Right atrium auricular region (tissue), 2 donors: ENCODE results near the gene DDA1. TPM values are rescaled to one million over a fixed set of nuclear protein-coding genes. Genes with fewer than 3 reads are reported as not detected.

Experiments
- DNase-seq: peaks from one replicate; pipeline ENCODE4 v3.0.0-alpha.2; 2019; ENCODE audit warnings: low spot score
- H3K27ac ChIP-seq, 2 donors: fragments of 200-600 bp; sonication (generic); 1 replicate in 1 of 2; 2 replicates in 1 of 2; pipeline ENCODE4 v1.5.1; 2016 to 2019
- H3K27me3 ChIP-seq, 2 donors: fragments of 200-600 bp; sonication (generic); one replicate each; pipeline versions ENCODE4 v1.5.1 to v1.6.0; 2017 to 2019
- H3K36me3 ChIP-seq: fragments of 200-600 bp; sonication (generic); one replicate; pipeline ENCODE4 v1.5.1; 2016
- H3K4me1 ChIP-seq, 2 donors: fragments of 200-600 bp; sonication (generic); one replicate each; pipeline versions ENCODE4 v1.5.1 to v1.6.0; 2017 to 2019
- H3K4me3 ChIP-seq, 2 donors: fragments of 200-600 bp; sonication (generic); 1 replicate in 1 of 2; 2 replicates in 1 of 2; pipeline ENCODE4 v1.5.1; 2017 to 2019; ENCODE audit warnings: mild to moderate bottlenecking in 1 of 2, moderate library complexity in 1 of 2
- H3K9me3 ChIP-seq, 2 donors: fragments of 200-600 bp; sonication (generic); one replicate each; pipeline ENCODE4 v1.5.1; 2019
- total RNA-seq, 2 donors: library from RNA; depleted of rRNA; stranded (reverse); fragments of >200 nt; gene quantifications; one replicate each; pipeline ENCODE4 v1.1.0, GENCODE V29; 2016
- TF ChIP-seq, protein P1 (sequence below), 2 donors: fragments of 200-600 bp; sonication (generic); IDR thresholded peaks; one replicate each; pipeline ENCODE4 v1.5.1; 2019; ENCODE audit warnings: antibody characterized with exemption in 2 of 2

The DDA1 gene
- total RNA-seq, 2 donors from 2014 or later, result 22.2 to 40.1 TPM

DNA sequence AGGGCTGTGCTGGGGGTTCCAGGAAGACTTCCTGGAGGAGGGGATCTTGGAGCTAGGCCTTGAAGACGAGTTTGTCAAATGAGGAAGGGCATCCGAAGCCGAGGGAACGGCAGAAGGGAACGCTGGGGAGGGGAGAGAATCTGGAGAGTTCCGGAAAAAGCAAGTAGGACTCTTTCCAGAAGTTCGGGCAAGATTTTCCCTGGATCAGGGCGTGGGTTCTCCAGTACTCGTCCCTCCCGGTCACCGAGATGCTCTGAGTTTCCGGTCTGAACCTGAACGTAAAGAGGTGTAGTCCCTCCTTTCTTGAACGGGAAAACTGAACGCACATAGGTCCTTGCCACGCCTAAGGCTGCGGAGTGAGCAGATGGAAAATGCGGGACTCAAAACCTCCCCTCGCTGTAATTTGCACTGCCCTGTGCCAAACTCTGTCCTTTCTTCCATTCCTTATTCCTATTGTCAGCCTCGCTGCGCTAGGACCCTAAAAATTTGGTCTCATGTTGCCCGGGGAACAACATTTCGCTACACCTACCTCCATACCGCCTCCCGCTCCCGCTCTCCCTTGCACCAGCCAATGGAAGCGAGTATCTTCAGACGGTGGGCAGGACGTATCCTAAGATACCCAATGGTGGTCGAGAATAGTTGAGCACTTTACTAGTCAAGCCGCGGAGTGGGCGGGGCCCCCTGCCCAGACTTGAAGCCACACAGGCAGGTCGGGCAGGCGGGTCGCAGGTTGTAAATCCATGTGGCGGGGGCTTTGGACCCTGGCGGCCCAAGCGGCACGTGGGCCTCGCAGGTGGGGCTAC lies 27.7 kb downstream of the DDA1 start, which contains the start of gene GTPBP3:
GTPBP3 (plus strand) TSS at position 682 of the 803 bp plus-strand sequence; CDS start at position 741, 59 bp downstream.
- Histone ChIP-seq H3K4me1 (peaks cover 0 to 41% of the 10 kb centered on the region in 2 donors), H3K36me3 (no peaks in the 10 kb centered on the region), H3K27me3 (no peaks in the 10 kb centered on the region), H3K27ac (peak within 1 kb of the TSS; percentile 92 to 93), H3K4me3 (peak within 1 kb of the TSS; percentile 73 to 81), H3K9me3 (no peaks in the 10 kb centered on the region)
- DNase-seq, result peak; percentile 99
- TF ChIP-seq, protein P1, sequence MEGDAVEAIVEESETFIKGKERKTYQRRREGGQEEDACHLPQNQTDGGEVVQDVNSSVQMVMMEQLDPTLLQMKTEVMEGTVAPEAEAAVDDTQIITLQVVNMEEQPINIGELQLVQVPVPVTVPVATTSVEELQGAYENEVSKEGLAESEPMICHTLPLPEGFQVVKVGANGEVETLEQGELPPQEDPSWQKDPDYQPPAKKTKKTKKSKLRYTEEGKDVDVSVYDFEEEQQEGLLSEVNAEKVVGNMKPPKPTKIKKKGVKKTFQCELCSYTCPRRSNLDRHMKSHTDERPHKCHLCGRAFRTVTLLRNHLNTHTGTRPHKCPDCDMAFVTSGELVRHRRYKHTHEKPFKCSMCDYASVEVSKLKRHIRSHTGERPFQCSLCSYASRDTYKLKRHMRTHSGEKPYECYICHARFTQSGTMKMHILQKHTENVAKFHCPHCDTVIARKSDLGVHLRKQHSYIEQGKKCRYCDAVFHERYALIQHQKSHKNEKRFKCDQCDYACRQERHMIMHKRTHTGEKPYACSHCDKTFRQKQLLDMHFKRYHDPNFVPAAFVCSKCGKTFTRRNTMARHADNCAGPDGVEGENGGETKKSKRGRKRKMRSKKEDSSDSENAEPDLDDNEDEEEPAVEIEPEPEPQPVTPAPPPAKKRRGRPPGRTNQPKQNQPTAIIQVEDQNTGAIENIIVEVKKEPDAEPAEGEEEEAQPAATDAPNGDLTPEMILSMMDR (IDR thresholded peaks at IDR 0.05), result no peak

DNA sequence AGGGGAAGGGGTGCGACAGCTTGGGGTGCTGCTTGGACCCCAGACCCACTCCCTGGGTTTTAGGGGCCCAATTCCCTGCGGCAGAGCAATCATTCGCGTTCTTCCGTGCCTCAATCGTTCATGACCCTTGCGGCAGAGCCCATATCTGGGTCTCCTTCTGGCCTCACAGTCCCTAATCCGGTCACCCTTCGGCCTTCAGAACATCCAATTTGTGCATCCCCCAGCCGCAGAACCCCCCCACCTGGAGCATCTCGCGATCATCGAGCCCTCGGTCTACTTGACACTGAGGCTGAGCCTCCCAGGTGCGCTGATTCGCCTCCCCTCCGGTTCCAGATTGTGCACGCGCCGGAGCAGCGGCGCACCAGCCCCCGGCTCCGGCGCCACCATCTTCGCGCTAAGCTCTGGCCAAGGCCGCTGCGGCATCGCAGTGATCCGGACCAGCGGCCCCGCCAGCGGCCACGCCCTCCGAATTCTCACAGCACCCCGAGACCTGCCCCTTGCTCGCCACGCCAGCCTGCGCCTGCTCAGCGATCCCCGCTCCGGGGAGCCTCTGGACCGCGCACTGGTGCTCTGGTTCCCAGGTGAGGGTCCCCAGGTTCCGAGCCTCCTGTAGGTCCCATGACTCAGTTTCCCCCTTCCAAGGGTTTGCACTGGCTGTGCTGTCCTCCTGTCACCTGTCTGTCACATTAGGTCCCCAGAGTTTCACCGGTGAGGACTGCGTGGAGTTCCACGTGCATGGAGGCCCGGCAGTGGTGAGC lies 28.5 kb downstream of the DDA1 start:
- H3K36me3 ChIP-seq, result no peaks in the 10 kb centered on the region
- DNase-seq, result no peak
- H3K27me3 ChIP-seq, result no peaks in the 10 kb centered on the region
- no peaks in the 10 kb centered on the region for H3K9me3 ChIP-seq
- H3K4me3 ChIP-seq, result peak overlapping the region; percentile 73 to 81
- H3K27ac ChIP-seq, result peak overlapping the region; percentile 92 to 93
- H3K4me1 ChIP-seq, result peaks cover 0 to 41% of the 10 kb centered on the region in 2 donors
- TF ChIP-seq, protein P1 (IDR thresholded peaks at IDR 0.05), result no peak

DNA sequence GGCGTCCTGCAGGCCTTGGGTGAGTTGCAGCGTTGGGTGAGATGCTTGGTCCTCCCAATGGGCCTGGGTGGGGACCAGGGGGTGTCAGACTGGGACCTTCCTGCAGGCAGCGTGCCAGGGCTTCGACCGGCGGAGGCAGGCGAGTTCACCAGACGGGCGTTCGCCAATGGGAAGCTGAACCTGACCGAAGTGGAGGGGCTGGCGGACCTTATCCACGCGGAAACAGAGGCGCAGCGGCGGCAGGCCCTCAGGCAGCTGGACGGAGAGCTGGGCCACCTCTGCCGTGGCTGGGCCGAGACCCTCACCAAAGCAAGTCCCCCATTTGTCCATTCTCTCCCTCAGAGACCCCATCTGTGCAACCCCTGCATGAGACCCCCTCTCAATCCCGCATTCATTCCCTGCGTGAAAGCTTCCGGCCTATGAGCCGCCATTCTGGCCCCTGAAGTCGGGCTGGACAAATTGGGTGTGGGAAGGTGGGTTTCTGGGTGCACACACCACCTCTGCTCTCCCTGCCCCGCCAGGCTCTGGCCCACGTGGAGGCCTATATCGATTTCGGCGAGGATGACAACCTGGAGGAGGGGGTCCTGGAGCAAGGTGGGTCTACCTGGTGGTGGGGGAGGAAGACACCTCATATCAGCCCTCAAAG lies 29.2 kb downstream of the DDA1 start:
- DNase-seq, result no peak
- Histone ChIP-seq H3K27me3 (no peaks in the 10 kb centered on the region), H3K9me3 (no peaks in the 10 kb centered on the region), H3K36me3 (no peaks in the 10 kb centered on the region), H3K4me3 (peak overlapping the region in 1 of 2 donors; percentile 73), H3K27ac (no peak overlapping the region), H3K4me1 (peaks cover 0 to 37% of the 10 kb centered on the region in 2 donors)
- TF ChIP-seq, protein P1 (IDR thresholded peaks at IDR 0.05), result no peak

DNA sequence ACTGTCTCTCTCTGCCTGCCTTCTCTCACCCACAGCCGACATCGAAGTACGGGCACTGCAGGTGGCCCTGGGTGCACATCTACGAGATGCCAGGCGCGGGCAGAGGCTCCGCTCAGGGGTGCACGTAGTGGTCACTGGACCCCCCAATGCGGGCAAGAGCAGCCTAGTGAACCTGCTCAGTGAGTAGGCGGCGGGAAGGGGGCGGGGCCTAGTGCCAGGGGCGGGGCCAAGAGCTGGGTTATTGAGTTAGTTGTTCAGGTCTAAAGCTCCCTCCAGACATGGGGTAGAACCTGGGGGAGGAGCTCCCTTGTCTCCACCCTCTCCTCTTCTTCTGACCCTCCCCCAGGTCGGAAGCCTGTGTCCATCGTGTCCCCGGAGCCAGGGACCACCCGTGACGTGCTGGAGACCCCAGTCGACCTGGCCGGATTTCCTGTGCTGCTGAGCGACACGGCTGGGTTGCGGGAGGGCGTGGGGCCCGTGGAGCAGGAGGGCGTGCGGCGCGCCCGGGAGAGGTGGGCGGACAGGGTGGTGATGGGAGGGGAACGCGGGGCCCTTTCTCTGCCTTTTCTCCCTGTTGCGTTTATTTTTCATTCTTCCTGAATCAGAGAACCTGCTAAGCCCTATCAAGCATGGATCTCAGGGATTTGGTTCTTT lies 29.9 kb downstream of the DDA1 start:
- Histone ChIP-seq H3K4me1 (peaks cover 0 to 31% of the 10 kb centered on the region in 2 donors), H3K9me3 (no peaks in the 10 kb centered on the region), H3K27ac (no peak overlapping the region), H3K36me3 (no peaks in the 10 kb centered on the region), H3K4me3 (no peak overlapping the region), H3K27me3 (no peaks in the 10 kb centered on the region)
- no peak for DNase-seq
- TF ChIP-seq, protein P1 (IDR thresholded peaks at IDR 0.05), result no peak

DNA sequence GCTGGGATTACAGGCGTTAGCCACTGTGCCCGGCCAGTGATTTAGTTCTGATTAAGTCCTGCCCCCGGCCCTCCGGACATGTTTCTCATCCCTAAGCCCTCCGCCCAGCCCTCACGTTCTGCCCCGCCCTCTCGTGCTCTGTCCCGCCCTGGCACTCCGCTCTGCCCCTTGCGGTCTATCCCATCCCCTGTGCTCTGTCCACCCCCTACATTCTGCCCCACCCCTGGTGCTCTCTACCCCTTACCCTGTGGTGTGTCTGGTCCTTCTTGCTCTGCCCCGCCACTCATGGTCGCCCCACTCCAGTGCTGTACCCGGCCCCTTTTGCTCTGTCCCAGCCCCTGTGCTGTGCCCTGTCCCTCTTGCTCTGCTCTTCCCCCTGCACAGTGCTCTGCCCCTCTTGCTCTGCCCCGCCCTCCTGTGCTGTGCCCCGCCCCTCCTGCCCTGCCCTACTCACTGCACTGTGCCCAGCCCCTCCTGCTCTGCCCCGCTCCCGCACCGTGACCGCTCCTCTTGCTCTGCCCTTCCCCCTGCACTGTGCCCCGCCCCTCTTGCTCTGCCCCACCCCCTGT lies 31.0 kb downstream of the DDA1 start:
- H3K27ac ChIP-seq, result no peak overlapping the region
- no peak for DNase-seq

More for the DNA sequence above, 31.0 kb downstream of the DDA1 start:
- peaks cover 0 to 24% of the 10 kb centered on the region in 2 donors for H3K4me1 ChIP-seq
- no peak overlapping the region for H3K4me3 ChIP-seq
- H3K36me3 ChIP-seq, result no peaks in the 10 kb centered on the region
- TF ChIP-seq, protein P1 (IDR thresholded peaks at IDR 0.05), result no peak
- H3K27me3 ChIP-seq, result no peaks in the 10 kb centered on the region
- H3K9me3 ChIP-seq, result no peaks in the 10 kb centered on the region
